ENCODE results near the gene GDPD3. TPM values are rescaled to one million over a fixed set of nuclear protein-coding genes. Genes with fewer than 3 reads are reported as not detected.

Gene GDPD3
- total and polyA plus RNA-seq, 2 experiments from 2014 or later = 0.94 to 1.4 TPM

GRCh38 chr16:30088832-30089624, 24.3 kb downstream of the GDPD3 start:
- no peak for TF ChIP-seq ZNF462 (CRISPR knock-in tag; IDR thresholded peaks at IDR 0.05)
- no peak for TF ChIP-seq ZNF331 (CRISPR knock-in tag; IDR thresholded peaks at IDR 0.05; ENCODE audit: low read depth)
- TF ChIP-seq CTCF (conservative IDR thresholded peaks at IDR 0.05; ENCODE audit: low read depth in 2 of 2) = no peak
- no peak for TF ChIP-seq STAT1 (IDR thresholded peaks at IDR 0.05; ENCODE audit: unreplicated experiment)
- TF ChIP-seq ZNF114 (CRISPR knock-in tag; IDR thresholded peaks at IDR 0.05) = no peak
- no peak for TF ChIP-seq CREB1 (CRISPR knock-in tag; IDR thresholded peaks at IDR 0.05; ENCODE audit: low read depth)
- no peak for TF ChIP-seq EZH2phosphoT487 (IDR thresholded peaks at IDR 0.05; ENCODE audit: unreplicated experiment)
- Histone ChIP-seq H3K27ac (ENCODE audit: low read depth) (no peak overlapping the region), H3K36me3 (ENCODE audit: insufficient read depth) (no peaks in the 10 kb centered on the region; the same call in 1 of the 2 replicates), H3K4me3 (no peak overlapping the region), H3K79me2 (replicated peaks; ENCODE audit: insufficient read depth) (0 out of 2 replicates have a peak, but pooled peaks cover 2% of the 10 kb centered on the region), H4K20me1 (replicated peaks; ENCODE audit: insufficient read depth) (no peaks in the 10 kb centered on the region; the same call in 1 of the 2 replicates), H2AFZ (no peak overlapping the region), H3K27me3 (ENCODE audit: insufficient read depth) (0 out of 2 replicates have a peak, but pooled peaks cover 3% of the 10 kb centered on the region), H3K4me2 (no peak overlapping the region), H3F3A (replicated peaks; ENCODE audit: low read depth) (peaks cover 13% of the 10 kb centered on the region), H3K9me2 (ENCODE audit: insufficient read depth) (no peaks in the 10 kb centered on the region), H3K4me1 (ENCODE audit: insufficient read depth) (peaks cover 6% of the 10 kb centered on the region)
- Mint-ChIP-seq H3K4me3 (no peak overlapping the region; the same call in 2 of the 3 replicates), H3K36me3 (ENCODE audit: low read depth) (peaks cover 25% of the 10 kb centered on the region), H3K27ac (0 out of 2 replicates have a peak overlapping the region, but pooled peaks have one; percentile 36), H3K4me1 (peaks cover 11% of the 10 kb centered on the region), H3K27me3 (ENCODE audit: insufficient read depth, low read depth, poor library complexity) (peaks cover 16% of the 10 kb centered on the region), H3K9me3 (no peaks in the 10 kb centered on the region; the same call in 2 of the 3 replicates)
- DNase-seq (ENCODE audit: low spot score) (no peak), ATAC-seq (no peak)
